Heart right ventricle (tissue), 16 donors: ENCODE results near the gene SMPDL3A. TPM values are rescaled to one million over a fixed set of nuclear protein-coding genes. Genes with fewer than 3 reads are reported as not detected.

Experiments
- ATAC-seq, 8 donors: fragments of 200-7000 bp; cut with Tn5 transposase; one replicate each; pipeline ENCODE4 v1.9.1; 2020; ENCODE audit warnings: mild to moderate bottlenecking in 8 of 8, moderate library complexity in 8 of 8, moderate number of reproducible peaks in 1 of 8
- DNase-seq, 2 donors: peaks; one replicate each; pipeline ENCODE4 v3.0.0-alpha.2; 2020
- H3K27ac ChIP-seq, 10 donors: fragments of 200-600 bp; sonication (generic) in 2 of 10; one replicate each; pipeline versions ENCODE4 v1.5.0 to v1.8.0; 2020 to 2022; ENCODE audit warnings: mild to moderate bottlenecking in 3 of 10
- H3K27me3 ChIP-seq, 7 donors: fragments of 200-600 bp; one replicate each; pipeline ENCODE4 v1.8.0; 2021 to 2022; ENCODE audit warnings: mild to moderate bottlenecking in 2 of 7
- H3K36me3 ChIP-seq, 9 donors: fragments of 200-600 bp; sonication (generic) in 1 of 9; one replicate each; pipeline versions ENCODE4 v1.5.0 to v1.8.0; 2020 to 2022; ENCODE audit warnings: mild to moderate bottlenecking in 2 of 9
- H3K4me1 ChIP-seq, 9 donors: fragments of 200-600 bp; sonication (generic) in 1 of 9; one replicate each; pipeline versions ENCODE4 v1.5.0 to v1.8.0; 2020 to 2022; ENCODE audit warnings: mild to moderate bottlenecking in 4 of 9
- H3K4me3 ChIP-seq, 10 donors: fragments of 200-600 bp; sonication (generic) in 2 of 10; one replicate each; pipeline versions ENCODE4 v1.5.0 to v1.8.0; 2020 to 2022; ENCODE audit warnings: mild to moderate bottlenecking in 7 of 10, moderate library complexity in 2 of 10
- H3K9me3 ChIP-seq, 11 donors: fragments of 200-600 bp in 10 of 11; sonication (generic) in 2 of 11; one replicate each; pipeline versions ENCODE4 v1.5.0 to v1.8.0; 2013 to 2022; ENCODE audit warnings: mild to moderate bottlenecking in 2 of 11, control low read depth in 1 of 11, moderate library complexity in 1 of 11
- WGBS, 2 donors: extraction: QIAGEN DNeasy Blood & Tissue Kit; methylation state at CpG; one replicate each; pipeline ENCODE4 v1.1.7; 2013; ENCODE audit warnings: inconsistent platforms in 1 of 2; 5-methylcytosine and 5-hydroxymethylcytosine counted together
- intact Hi-C, 10 donors: fragments of 100-400 bp; cut with DNase I; formaldehyde crosslinking; loops; one replicate each; pipeline versions ENCODE4 v1.11.1 to v1.14.2; 2022
- polyA plus RNA-seq, 2 donors: library from polyadenylated mRNA; stranded (reverse); fragments of 200-250 nt; gene quantifications; one replicate each; pipeline ENCODE4 v1.2.3, GENCODE V29; 2013
- total RNA-seq, 10 donors: library from RNA; stranded (reverse); fragmentation: NEBNext Ultra II Directional in 3 of 10; extraction: Animal tissue kit (Norgen Biotek cat#: 25700) in 3 of 10; gene quantifications; one replicate each; pipeline versions ENCODE4 v1.2.1 to v1.2.4, GENCODE V29; 2021 to 2023
- TF ChIP-seq, protein P1 (sequence below), 9 donors: fragments of 200-600 bp; sonication (generic) in 2 of 9; IDR thresholded peaks; one replicate each; pipeline versions ENCODE4 v1.5.0 to v1.8.0; 2021 to 2022; ENCODE audit warnings: antibody characterized with exemption in 9 of 9, mild to moderate bottlenecking in 5 of 9, moderate library complexity in 1 of 9
- donor health status: Arrhythmogenic right ventricular cardiomyopathy.
- donor health status: ischemic (EF 13 %, LVEDD 7.1; RV severe dilation, severe dysfunction).
- donor health status: healthy with polysubstance abuse.
- donor health status: DM: no; HTN: yes; CAD: no.
- donor health status: DM: no; HTN: no; CAD: no.
- donor health status: ischemic (EF 25% LVEDD 6.9; RV normal size, moderate dysfunction).
- donor health status: ischemic (EF 25% LVEDD 5.7; RV mildly dilated, moderate dysfunction).
- donor health status: healthy.
- donor health status: DM: yes; HTN: yes; CAD: no.
- donor health status: Ischemic cardiomyopathy.
- donor health status: ischemic (EF 35%, LVEDD 5.7; RV mildly dilated, moderate dysfunction).
- donor health status: nonischemic (EF 11% LVEDD 7.7; RV severe dilation, severe dysfunction).
- donor health status: DM: yes; HTN: yes; CAD: no.
- donor health status: PGD.
- donor health status: ischemic (EF 29% LVEDD 5.4; RV normal size, mild dysfunction).
- donor health status: nonischemic (EF 23%, LVEDD 6.1; RV moderate dilation, normal function).

Gene SMPDL3A
- total and polyA plus RNA-seq, 12 donors = 2.5 to 6.7 (median 3.9) TPM

DNA sequence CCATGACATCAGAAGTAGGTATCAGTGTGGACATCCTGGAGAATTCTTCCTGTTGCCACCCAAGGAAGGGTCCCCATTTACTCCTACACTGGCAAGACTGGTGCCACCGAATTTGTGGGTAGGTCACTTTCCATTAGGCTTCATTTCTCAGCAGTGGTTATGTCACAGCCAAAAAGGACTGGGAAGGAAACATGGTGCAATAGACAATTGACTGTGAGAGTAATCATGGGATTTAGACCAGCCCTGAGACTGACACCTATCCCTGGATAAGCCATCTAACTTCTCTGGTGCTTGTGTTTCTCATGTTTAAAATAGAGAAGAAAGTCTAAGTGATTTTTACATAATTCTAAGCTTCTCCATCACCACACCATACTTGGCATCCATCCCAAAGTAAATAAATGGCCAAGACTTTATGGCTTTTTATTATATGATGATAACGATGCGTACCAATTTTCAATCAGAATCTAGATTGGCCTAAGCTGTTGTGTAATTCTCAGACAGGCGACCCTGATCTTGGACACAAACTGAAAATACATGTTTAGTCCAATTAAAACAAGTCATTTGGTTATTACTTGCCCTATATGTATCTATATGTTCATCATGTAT is 10.2 kb downstream of the SMPDL3A start:
- Histone ChIP-seq H3K4me1 (peaks cover 0 to 7% (median 3%) of the 10 kb centered on the region in 9 donors), H3K4me3 (no peak overlapping the region), H3K27ac (no peak overlapping the region), H3K9me3 (no peaks in the 10 kb centered on the region), H3K27me3 (no peaks in the 10 kb centered on the region), H3K36me3 (peaks cover 0 to 13% (median 0%) of the 10 kb centered on the region in 9 donors)
- ATAC-seq (no peak), DNase-seq (no peak)
- 92 to 97% methylated on average over 4 of the region's 4 CpGs for WGBS, 2 donors
- TF ChIP-seq, protein P1, sequence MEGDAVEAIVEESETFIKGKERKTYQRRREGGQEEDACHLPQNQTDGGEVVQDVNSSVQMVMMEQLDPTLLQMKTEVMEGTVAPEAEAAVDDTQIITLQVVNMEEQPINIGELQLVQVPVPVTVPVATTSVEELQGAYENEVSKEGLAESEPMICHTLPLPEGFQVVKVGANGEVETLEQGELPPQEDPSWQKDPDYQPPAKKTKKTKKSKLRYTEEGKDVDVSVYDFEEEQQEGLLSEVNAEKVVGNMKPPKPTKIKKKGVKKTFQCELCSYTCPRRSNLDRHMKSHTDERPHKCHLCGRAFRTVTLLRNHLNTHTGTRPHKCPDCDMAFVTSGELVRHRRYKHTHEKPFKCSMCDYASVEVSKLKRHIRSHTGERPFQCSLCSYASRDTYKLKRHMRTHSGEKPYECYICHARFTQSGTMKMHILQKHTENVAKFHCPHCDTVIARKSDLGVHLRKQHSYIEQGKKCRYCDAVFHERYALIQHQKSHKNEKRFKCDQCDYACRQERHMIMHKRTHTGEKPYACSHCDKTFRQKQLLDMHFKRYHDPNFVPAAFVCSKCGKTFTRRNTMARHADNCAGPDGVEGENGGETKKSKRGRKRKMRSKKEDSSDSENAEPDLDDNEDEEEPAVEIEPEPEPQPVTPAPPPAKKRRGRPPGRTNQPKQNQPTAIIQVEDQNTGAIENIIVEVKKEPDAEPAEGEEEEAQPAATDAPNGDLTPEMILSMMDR (IDR thresholded peaks at IDR 0.05) = no peak
- intact Hi-C loops = no loop called here

DNA sequence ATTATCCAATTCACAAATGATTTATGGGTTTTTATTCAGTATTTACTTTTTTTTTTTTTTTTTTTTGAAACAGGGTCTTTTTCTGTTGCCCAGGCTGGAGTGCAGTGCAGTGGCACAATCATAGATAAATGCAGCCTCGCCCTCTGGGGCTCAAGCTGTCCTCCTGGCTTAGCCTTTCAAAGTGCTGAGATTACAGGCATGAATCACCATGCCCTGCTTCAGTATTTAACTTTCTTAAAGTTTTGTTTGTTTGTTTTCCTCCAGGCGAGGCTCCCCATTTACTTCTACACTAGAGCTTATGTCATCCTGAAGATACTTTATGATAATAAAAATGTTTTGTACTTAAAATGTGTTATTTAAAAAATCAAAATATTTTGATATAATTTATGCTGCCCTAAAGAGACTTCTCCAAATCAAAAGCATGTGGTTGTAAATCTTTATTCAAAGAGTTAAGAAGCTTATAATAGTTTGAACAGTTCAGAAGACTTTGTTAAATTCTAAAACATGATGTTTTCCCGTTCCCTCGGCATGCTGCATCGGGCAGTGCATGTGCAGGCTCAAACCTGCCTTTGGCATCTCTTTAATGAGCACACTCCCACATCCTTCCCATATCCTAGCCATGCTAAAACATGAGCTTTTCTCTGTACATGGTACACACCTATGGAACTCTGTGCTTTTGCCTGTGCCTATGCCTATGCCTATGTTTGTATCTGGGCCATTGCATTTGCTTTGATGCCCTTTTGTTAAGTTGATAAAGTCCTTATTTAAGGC is 11.0 kb downstream of the SMPDL3A start:
- intact Hi-C loops = no loop called here
- ATAC-seq (no peak), DNase-seq (no peak)
- no peak overlapping the region for H3K27ac ChIP-seq
- H3K4me1 ChIP-seq = peaks cover 0 to 7% (median 3%) of the 10 kb centered on the region in 9 donors
- no peak overlapping the region for H3K4me3 ChIP-seq
- WGBS, 2 donors = 93 to 95% methylated on average over 5 of the region's 5 CpGs
- TF ChIP-seq, protein P1 (IDR thresholded peaks at IDR 0.05) = no peak
- H3K36me3 ChIP-seq = peaks cover 0 to 22% (median 0%) of the 10 kb centered on the region in 9 donors
- H3K27me3 ChIP-seq = no peaks in the 10 kb centered on the region
- H3K9me3 ChIP-seq = no peaks in the 10 kb centered on the region

DNA sequence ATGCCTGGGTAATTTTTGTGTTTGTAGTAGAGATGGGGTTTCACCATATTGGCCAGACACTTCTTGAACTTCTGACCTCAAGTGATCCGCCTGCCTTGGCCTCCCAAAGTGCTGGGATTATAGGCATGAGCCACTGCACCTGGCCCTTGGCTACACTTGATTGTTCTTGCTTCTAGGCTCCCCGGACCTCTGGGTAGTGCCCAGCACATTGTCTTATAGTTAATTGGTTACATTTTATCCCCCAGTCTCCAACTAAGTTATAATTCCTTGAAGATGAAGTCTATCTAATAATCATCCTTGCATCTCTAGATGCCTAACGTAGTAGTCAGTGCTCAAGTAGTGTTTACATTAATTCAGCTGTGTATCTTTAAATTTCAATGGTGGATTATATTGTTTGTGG is 11.8 kb downstream of the SMPDL3A start:
- DNase-seq (no peak), ATAC-seq (no peak)
- Histone ChIP-seq H3K27me3 (no peaks in the 10 kb centered on the region), H3K4me3 (no peak overlapping the region), H3K27ac (no peak overlapping the region), H3K9me3 (no peaks in the 10 kb centered on the region), H3K36me3 (peaks cover 0 to 30% (median 0%) of the 10 kb centered on the region in 9 donors), H3K4me1 (peaks cover 0 to 7% (median 3%) of the 10 kb centered on the region in 9 donors)
- intact Hi-C loops = no loop called here
- WGBS, 2 donors = 90 to 93% methylated on average over 3 of the region's 3 CpGs
- TF ChIP-seq, protein P1 (IDR thresholded peaks at IDR 0.05) = no peak

DNA sequence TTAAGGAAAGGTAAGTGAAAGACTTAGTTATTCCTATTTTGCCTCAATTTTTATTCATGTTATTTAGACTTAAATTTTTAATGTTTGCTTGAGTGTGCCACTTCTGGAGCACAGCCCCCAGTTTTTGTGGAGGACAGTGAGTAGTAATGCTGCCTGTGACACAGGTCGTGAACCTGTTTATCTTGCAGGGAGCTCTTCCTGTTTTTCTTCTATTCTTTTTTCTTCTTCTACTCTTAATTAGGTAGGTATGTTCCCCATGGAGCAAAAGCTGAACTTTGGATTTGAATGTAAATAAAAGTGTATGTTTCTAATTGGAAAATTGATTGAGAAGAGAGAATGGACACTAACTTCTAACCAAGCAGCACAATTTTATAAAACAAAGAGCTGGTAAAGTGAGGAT is 12.3 kb downstream of the SMPDL3A start:
- no peaks in the 10 kb centered on the region for H3K27me3 ChIP-seq
- H3K36me3 ChIP-seq = peaks cover 0 to 35% (median 0%) of the 10 kb centered on the region in 9 donors
- H3K4me1 ChIP-seq = peaks cover 0 to 7% (median 3%) of the 10 kb centered on the region in 9 donors
- TF ChIP-seq, protein P1 (IDR thresholded peaks at IDR 0.05) = no peak
- no peaks in the 10 kb centered on the region for H3K9me3 ChIP-seq
- H3K4me3 ChIP-seq = no peak overlapping the region
- no peak for ATAC-seq
- H3K27ac ChIP-seq = no peak overlapping the region
- DNase-seq = no peak
- WGBS, 2 donors = 80 to 86% methylated on average over 1 of the region's 1 CpG
- intact Hi-C loops = no loop called here
